22Rv1 (cell line): Measurements from ENCODE around the gene CNTN5.

Experiments
- H3K27ac ChIP-seq: fragments of 450-650 bp; 2 replicates; pipeline ENCODE4 v1.5.1; 2017
- ZFX ChIP-seq: fragments of 450-650 bp; IDR thresholded peaks from 2 replicates; pipeline ENCODE4 v1.6.1; 2017; ENCODE audit warnings: antibody characterized with exemption, borderline replicate concordance
- TF ChIP-seq, protein P1 (sequence below): fragments of 450-650 bp; IDR thresholded peaks from 2 replicates; pipeline ENCODE4 v1.5.1; 2017; ENCODE audit warnings: mild to moderate bottlenecking

The CNTN5 gene

DNA sequence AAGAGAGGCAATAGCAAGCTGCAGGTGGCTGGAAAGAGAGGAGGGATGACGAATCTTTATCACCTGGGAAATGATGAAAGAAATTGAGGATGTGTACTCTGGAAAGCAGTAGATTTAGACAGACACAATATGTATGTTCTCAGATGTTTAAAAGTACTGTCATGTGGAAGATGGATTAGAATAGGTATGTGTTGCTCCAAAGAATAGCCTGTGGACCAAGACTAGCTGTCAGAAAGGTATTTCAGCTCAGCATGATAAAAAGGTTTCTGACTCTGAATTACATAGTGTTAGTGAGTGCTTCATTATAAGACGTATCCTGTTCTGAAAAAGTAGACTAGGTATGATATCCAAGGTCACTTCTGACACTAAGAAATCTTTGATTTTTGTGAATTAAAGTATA, 322.4 kb downstream of the CNTN5 start:
- no peak overlapping the region for H3K27ac ChIP-seq
- TF ChIP-seq, protein P1, sequence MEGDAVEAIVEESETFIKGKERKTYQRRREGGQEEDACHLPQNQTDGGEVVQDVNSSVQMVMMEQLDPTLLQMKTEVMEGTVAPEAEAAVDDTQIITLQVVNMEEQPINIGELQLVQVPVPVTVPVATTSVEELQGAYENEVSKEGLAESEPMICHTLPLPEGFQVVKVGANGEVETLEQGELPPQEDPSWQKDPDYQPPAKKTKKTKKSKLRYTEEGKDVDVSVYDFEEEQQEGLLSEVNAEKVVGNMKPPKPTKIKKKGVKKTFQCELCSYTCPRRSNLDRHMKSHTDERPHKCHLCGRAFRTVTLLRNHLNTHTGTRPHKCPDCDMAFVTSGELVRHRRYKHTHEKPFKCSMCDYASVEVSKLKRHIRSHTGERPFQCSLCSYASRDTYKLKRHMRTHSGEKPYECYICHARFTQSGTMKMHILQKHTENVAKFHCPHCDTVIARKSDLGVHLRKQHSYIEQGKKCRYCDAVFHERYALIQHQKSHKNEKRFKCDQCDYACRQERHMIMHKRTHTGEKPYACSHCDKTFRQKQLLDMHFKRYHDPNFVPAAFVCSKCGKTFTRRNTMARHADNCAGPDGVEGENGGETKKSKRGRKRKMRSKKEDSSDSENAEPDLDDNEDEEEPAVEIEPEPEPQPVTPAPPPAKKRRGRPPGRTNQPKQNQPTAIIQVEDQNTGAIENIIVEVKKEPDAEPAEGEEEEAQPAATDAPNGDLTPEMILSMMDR: no peak
- no peak for TF ChIP-seq ZFX

GRCh38 chr11:99349151-99349673, 328.5 kb downstream of the CNTN5 start:
- TF ChIP-seq, protein P1: no peak
- TF ChIP-seq ZFX: no peak
- no peak overlapping the region for H3K27ac ChIP-seq

- TF ChIP-seq, protein P1: no peak
- TF ChIP-seq ZFX: no peak
- H3K27ac ChIP-seq: no peak overlapping the region
Observed at GRCh38 chr11:99351624-99352023, 330.9 kb downstream of the CNTN5 start.

DNA sequence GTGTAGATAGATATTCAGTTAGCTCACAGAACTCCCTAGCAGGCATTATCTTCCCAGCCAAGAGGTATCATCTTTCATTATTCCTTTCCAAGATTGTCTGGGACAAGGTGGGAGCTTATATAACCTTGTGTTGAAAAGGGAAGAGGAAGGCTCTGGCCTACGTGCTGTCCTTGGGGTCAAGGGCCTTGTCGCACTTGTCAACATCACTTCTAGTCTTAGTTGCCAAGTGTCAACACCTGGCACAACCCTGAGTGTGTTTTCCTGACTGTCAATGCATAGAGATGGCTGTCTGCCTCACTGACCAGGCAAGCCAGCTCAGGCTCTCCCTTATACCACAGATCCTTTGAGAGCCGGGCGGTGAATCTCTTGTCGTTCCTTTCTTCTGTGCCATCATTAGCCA, 331.9 kb downstream of the CNTN5 start:
- no peak overlapping the region for H3K27ac ChIP-seq
- no peak for TF ChIP-seq ZFX
- TF ChIP-seq, protein P1: no peak

DNA sequence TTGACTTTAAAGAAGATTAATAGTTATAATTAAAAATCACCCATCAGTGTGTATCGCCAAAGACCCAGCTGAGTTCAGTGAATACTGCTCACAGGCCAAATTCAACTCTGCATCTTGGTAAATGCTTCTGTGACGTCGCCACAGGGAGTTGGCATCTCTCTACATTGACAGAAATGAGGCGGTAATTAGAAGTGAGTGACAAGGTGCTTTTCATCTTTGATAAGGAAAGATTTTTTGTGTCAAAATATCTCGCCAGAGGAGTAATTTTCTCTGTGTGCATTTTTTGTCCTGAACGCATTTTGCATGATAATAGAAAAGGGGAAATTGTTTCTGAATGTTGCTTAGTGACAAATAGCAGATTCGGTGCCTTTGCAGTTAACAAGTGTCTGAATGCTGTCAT, 345.8 kb downstream of the CNTN5 start:
- no peak for TF ChIP-seq ZFX
- TF ChIP-seq, protein P1: no peak
- no peak overlapping the region for H3K27ac ChIP-seq

DNA sequence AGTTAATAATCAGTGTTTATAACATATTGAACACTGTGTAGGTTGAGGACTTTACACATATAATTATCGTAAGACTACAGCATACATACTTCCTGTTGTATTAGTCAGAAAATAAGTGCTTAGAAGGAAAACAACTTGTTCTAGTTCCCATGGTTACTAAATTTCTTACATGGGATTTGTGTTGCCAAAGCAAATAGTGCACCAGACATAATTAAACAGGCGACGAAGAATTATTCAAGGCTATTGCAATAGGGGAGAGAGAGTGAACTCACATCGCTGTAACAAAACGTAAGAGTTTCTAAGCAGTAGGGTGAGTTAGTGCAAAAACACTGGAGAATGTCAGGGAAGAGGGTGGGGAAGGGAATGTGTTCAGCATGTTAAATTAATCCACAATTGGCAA, 347.8 kb downstream of the CNTN5 start:
- H3K27ac ChIP-seq: no peak overlapping the region
- TF ChIP-seq ZFX: no peak
- TF ChIP-seq, protein P1: no peak

- no peak for TF ChIP-seq ZFX
- TF ChIP-seq, protein P1: no peak
- H3K27ac ChIP-seq: no peak overlapping the region
Observed at GRCh38 chr11:99370549-99371216, 349.9 kb downstream of the CNTN5 start.
